ENCODE results near the gene TCF21.

Gene TCF21

GRCh38 chr6:133894369-133894768 is 5.5 kb downstream of the TCF21 start:
- no peak for DNase-seq (ENCODE audit: low spot score)
- no peak for TF ChIP-seq CTCF (IDR thresholded peaks at IDR 0.05; ENCODE audit: extremely low read depth, missing control alignments)

GRCh38 chr6:133894795-133895358 is 6.0 kb downstream of the TCF21 start:
- TF ChIP-seq CTCF (IDR thresholded peaks at IDR 0.05; ENCODE audit: extremely low read depth, missing control alignments), result no peak
- DNase-seq (ENCODE audit: low spot score), result no peak

- DNase-seq (ENCODE audit: low spot score), result no peak
- no peak for TF ChIP-seq CTCF (IDR thresholded peaks at IDR 0.05; ENCODE audit: extremely low read depth, missing control alignments)
These were observed 6.8 kb downstream of the TCF21 start for GRCh38 chr6:133895573-133896343.

GRCh38 chr6:133896344-133896721 is 7.4 kb downstream of the TCF21 start:
- DNase-seq (ENCODE audit: low spot score), result no peak
- no peak for TF ChIP-seq CTCF (IDR thresholded peaks at IDR 0.05; ENCODE audit: extremely low read depth, missing control alignments)

GRCh38 chr6:133898263-133898662 is 9.3 kb downstream of the TCF21 start:
- no peak for DNase-seq (ENCODE audit: low spot score)
- TF ChIP-seq CTCF (IDR thresholded peaks at IDR 0.05; ENCODE audit: extremely low read depth, missing control alignments), result no peak

- no peak for DNase-seq (ENCODE audit: low spot score)
- no peak for TF ChIP-seq CTCF (IDR thresholded peaks at IDR 0.05; ENCODE audit: extremely low read depth, missing control alignments)
These were observed 10.6 kb downstream of the TCF21 start for GRCh38 chr6:133899556-133899955.

- DNase-seq (ENCODE audit: low spot score), result no peak
- TF ChIP-seq CTCF (IDR thresholded peaks at IDR 0.05; ENCODE audit: extremely low read depth, missing control alignments), result no peak
These were observed 14.9 kb downstream of the TCF21 start for GRCh38 chr6:133903855-133904254.
